Endothelial cell of umbilical vein (primary cell): ENCODE results near the gene RAB11FIP3.

Experiments
- CTCF ChIP-seq, 2 donors: IDR thresholded peaks; 1 replicate in 1 of 2; 2 replicates in 1 of 2; pipeline ENCODE4 v1.5.1; 2011; ENCODE audit warnings: low read length in 2 of 2, mild to moderate bottlenecking in 2 of 2, moderate library complexity in 2 of 2, control low read depth in 1 of 2, inconsistent platforms in 1 of 2, low read depth in 1 of 2; ENCODE audit not compliant: insufficient read depth in 1 of 2; ENCODE audit errors: extremely low read depth in 1 of 2
- MYC ChIP-seq: IDR thresholded peaks from one replicate; pipeline ENCODE4 v1.6.1; 2011; ENCODE audit warnings: mild to moderate bottlenecking, low read depth, low read length
- POLR2A ChIP-seq: IDR thresholded peaks from 2 replicates; pipeline ENCODE4 v1.6.1; 2012; ENCODE audit warnings: low read depth, mild to moderate bottlenecking, control low read depth, low read length
- TF ChIP-seq, protein P1 (sequence below): IDR thresholded peaks from 2 replicates; pipeline ENCODE4 v1.6.1; 2011; ENCODE audit not compliant: insufficient read depth, insufficient read length

DNA sequence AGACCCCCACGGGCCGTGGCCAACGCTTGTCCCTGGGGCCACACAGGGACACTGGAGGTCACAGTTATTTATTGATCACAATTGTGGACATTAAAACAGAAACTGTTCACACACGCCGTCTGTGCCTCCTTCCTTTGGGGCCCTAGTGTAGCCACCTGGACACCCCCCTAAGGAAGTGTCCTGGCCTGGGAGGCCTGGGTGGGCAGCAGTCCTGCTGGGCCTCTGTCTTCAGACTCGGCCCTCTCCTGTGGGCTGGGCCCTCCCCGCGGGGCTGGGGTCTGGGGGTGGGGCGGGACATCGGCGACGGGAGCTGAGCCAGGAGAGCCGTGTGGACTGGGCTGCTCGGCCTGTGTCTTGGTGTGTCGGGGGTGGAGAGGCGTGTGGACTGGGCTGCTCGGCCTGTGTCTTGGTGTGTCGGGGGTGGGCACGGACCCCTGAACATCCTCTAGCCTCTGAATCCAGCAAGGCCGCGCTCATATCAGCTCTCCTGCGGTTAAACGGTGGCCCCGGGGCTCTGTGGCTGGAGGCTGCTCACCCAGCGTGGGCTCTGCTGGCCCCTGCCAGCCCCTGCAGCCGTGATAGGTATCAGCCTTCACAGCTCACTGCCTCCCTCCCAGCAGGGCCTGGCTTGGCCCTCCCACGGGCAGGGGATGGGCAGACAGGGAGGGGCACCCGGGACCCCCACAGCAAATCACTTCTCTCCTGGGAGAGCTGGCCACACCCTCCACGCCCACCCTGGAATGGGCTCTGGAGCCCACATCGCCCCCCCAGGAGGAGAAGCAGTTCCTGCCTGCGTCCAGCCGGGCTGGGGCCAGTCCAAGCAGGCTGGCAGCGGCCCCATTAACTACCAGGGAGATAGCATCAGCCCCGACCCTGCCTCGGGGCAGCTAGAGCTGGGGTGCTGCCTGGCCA lies 140.2 kb downstream of the RAB11FIP3 start:
- TF ChIP-seq CTCF (IDR thresholded peaks at IDR 0.05; ENCODE audit: extremely low read depth in 1 of 2, insufficient read depth in 1 of 2, low read depth in 1 of 2, low read length in 2 of 2) (no peak), POLR2A (no peak), MYC (no peak)
- TF ChIP-seq, protein P1, sequence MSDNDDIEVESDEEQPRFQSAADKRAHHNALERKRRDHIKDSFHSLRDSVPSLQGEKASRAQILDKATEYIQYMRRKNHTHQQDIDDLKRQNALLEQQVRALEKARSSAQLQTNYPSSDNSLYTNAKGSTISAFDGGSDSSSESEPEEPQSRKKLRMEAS: no peak
